Astrocyte (in vitro differentiated cells and primary cell): Measurements from ENCODE around the gene ZEB2. TPM values are rescaled to one million over a fixed set of nuclear protein-coding genes. Genes with fewer than 3 reads are reported as not detected.

ENCODE experiments used
- DNase-seq: peaks from one replicate; pipeline ENCODE4 v3.0.0-alpha.2; 2010; ENCODE audit warnings: low read depth
- FAIRE-seq: peaks from 2 replicates; lab custom pipeline; 2011; peaks lifted over from hg19 to GRCh38; lab: Jason Lieb, UNC
- H2AFZ ChIP-seq: 2 replicates; pipeline ENCODE4 v1.6.0; 2012; ENCODE audit warnings: low read depth, low read length, inconsistent platforms
- H3K27ac ChIP-seq: 2 replicates; pipeline ENCODE4 v1.5.1; 2011; ENCODE audit warnings: low read depth, low read length, inconsistent platforms
- H3K27me3 ChIP-seq: 2 replicates; pipeline ENCODE4 v1.6.0; 2011; ENCODE audit warnings: low read length, inconsistent platforms; ENCODE audit not compliant: insufficient read depth
- H3K36me3 ChIP-seq: 2 replicates; pipeline ENCODE4 v1.5.1; 2011; ENCODE audit warnings: low read length, inconsistent platforms; ENCODE audit not compliant: insufficient read depth
- H3K4me1 ChIP-seq: 2 replicates; pipeline ENCODE4 v1.5.1; 2011; ENCODE audit warnings: low read length, inconsistent platforms; ENCODE audit not compliant: insufficient read depth
- H3K4me2 ChIP-seq: 2 replicates; pipeline ENCODE4 v1.6.0; 2012; ENCODE audit warnings: low read length, inconsistent platforms
- H3K4me3 ChIP-seq: 2 replicates; pipeline ENCODE4 v1.5.1; 2011; ENCODE audit warnings: low read depth, mild to moderate bottlenecking, low read length, inconsistent platforms; ENCODE audit not compliant: insufficient read depth
- H3K79me2 ChIP-seq: 2 replicates; pipeline ENCODE4 v1.6.0; 2012; ENCODE audit warnings: mild to moderate bottlenecking, low read length, inconsistent platforms; ENCODE audit not compliant: insufficient read depth
- H3K9ac ChIP-seq: 2 replicates; pipeline ENCODE4 v1.6.0; 2012; ENCODE audit warnings: mild to moderate bottlenecking, low read length, inconsistent platforms
- H3K9me3 ChIP-seq: 2 replicates; pipeline ENCODE4 v1.5.1; 2012; ENCODE audit warnings: low read depth, mild to moderate bottlenecking, low read length, inconsistent platforms; ENCODE audit not compliant: insufficient read depth
- H4K20me1 ChIP-seq: 2 replicates; pipeline ENCODE4 v1.6.0; 2012; ENCODE audit warnings: low read length, inconsistent platforms; ENCODE audit not compliant: insufficient read depth
- H3K27ac Mint-ChIP-seq: one replicate; pipeline ENCODE4 v1.8.0; 2021; ENCODE audit warnings: mild to moderate bottlenecking, mixed read lengths; ENCODE audit not compliant: unreplicated experiment
- H3K27me3 Mint-ChIP-seq: one replicate; pipeline ENCODE4 v1.8.0; 2021; ENCODE audit warnings: low read depth, mixed read lengths; ENCODE audit not compliant: unreplicated experiment
- H3K36me3 Mint-ChIP-seq: one replicate; pipeline ENCODE4 v1.8.0; 2021; ENCODE audit warnings: low read depth, mixed read lengths; ENCODE audit not compliant: unreplicated experiment
- H3K4me1 Mint-ChIP-seq: one replicate; pipeline ENCODE4 v1.8.0; 2021; ENCODE audit warnings: low read depth, mixed read lengths; ENCODE audit not compliant: unreplicated experiment
- H3K4me3 Mint-ChIP-seq: one replicate; pipeline ENCODE4 v1.8.0; 2021; ENCODE audit warnings: mild to moderate bottlenecking, moderate library complexity, mixed read lengths; ENCODE audit not compliant: unreplicated experiment
- H3K9me3 Mint-ChIP-seq: one replicate; pipeline ENCODE4 v1.8.0; 2021; ENCODE audit warnings: mild to moderate bottlenecking, mixed read lengths; ENCODE audit not compliant: unreplicated experiment
- EZH2 ChIP-seq: IDR thresholded peaks from 2 replicates; pipeline ENCODE4 v1.6.1; 2012; ENCODE audit warnings: mild to moderate bottlenecking, low read length, inconsistent platforms; ENCODE audit not compliant: insufficient read depth
- total RNA-seq: library from RNA; stranded (reverse); gene quantifications from 2 replicates; pipeline ENCODE4 v1.2.1, GENCODE V29; 2021
- TF ChIP-seq, protein P1 (sequence below): IDR thresholded peaks from 2 replicates; pipeline ENCODE4 v1.5.1; 2011; ENCODE audit warnings: low read depth, mild to moderate bottlenecking, inconsistent platforms, low read length, moderate library complexity; ENCODE audit not compliant: insufficient read depth

ZEB2 gene
- total RNA-seq, 1 donor from 2014 or later = 84.9 TPM

DNA sequence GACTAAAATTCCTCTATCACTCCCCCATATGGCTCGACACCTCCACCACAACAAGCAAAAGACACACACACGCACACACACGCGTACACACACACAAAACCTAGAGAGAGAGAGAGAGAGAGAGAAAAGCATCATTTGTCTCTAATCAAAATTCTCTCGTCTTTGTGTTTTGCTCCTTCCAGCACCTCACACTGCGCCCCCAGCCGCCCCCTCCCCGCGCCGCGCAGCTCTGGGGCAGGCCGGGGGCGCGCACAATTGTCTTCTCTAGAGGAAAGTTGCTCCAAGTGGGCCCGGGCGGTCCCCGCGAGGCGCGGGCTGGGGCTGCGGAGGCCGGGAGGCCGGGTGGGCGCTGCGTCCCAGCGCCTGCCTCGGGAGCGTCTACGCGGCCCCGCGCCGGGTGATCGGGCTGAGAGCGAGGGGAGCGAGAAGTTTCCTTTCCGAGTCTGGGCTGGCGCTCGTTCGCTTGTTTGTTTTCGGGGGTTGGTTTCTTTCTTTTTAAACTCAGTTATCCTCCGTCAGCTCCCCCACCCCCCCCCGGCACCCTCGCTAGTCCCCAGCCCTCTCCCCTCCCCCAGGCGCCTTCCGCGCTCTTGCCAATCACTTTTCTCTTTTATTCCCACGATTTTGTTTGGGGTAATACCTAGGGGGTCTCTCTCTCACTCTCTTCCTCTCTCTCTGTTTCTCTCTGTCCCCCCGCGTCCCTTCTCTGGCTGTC is 4.1 kb downstream of the ZEB2 start:
- H2AFZ ChIP-seq = peak overlapping the region; percentile 8
- H3K4me2 ChIP-seq = peak overlapping the region; percentile 98
- FAIRE-seq = no peak
- Mint-ChIP-seq H3K36me3 (peaks cover 4% of the 10 kb centered on the region), H3K4me1 (peaks cover 39% of the 10 kb centered on the region), H3K27ac (peak overlapping the region; percentile 96), H3K4me3 (peak overlapping the region; percentile 94), H3K9me3 (peaks cover 2% of the 10 kb centered on the region), H3K27me3 (no peaks in the 10 kb centered on the region)
- peaks cover 9% of the 10 kb centered on the region for H3K27me3 ChIP-seq
- no peak for TF ChIP-seq EZH2
- H4K20me1 ChIP-seq = peaks cover 19% of the 10 kb centered on the region
- H3K4me1 ChIP-seq = peaks cover 54% of the 10 kb centered on the region
- H3K79me2 ChIP-seq = peaks cover 62% of the 10 kb centered on the region
- H3K9ac ChIP-seq = peak overlapping the region; percentile 98
- H3K9me3 ChIP-seq = no peaks in the 10 kb centered on the region
- H3K4me3 ChIP-seq = peak overlapping the region; percentile 73
- no peaks in the 10 kb centered on the region for H3K36me3 ChIP-seq
- H3K27ac ChIP-seq = peak overlapping the region; percentile 99
- peak; percentile 73 for DNase-seq

DNA sequence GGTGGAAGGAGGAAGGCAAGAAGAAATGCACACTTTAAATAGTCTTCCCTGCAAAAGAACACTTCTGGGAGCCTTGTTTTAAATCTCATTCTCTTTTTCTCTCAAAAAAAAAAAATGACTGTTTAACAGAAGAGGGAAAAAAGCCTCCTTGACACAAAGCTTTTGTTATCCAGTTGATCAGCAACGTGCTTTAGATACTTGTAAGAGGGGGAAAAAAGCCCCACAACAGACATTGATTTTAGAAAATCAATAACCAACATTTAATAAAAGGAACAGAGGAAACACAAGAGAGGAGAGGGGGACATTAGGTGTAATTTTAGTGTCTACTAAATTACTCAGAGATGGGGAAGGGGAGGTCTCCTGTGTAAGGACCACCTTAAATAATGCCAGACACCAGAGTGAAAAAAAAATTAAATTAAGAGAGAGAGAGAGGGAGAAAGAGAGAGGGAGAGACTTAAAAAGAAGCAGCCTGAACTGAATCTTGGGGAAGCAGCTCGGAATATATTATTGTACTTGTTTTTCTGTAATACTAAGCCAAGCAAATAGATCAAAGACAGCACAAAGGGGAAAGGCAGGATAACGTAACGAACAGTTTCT is 4.7 kb downstream of the ZEB2 start:
- peak overlapping the region; percentile 94 for H3K27ac Mint-ChIP-seq
- Histone ChIP-seq H3K4me3 (peak overlapping the region; percentile 73), H4K20me1 (peaks cover 19% of the 10 kb centered on the region), H3K9me3 (no peaks in the 10 kb centered on the region), H3K27ac (peak overlapping the region; percentile 99), H3K27me3 (peaks cover 9% of the 10 kb centered on the region), H3K9ac (peak overlapping the region; percentile 98), H3K36me3 (no peaks in the 10 kb centered on the region), H3K4me2 (peak overlapping the region; percentile 98), H3K79me2 (peaks cover 68% of the 10 kb centered on the region), H2AFZ (no peak overlapping the region), H3K4me1 (peaks cover 60% of the 10 kb centered on the region)
- TF ChIP-seq EZH2 = no peak
- TF ChIP-seq, protein P1, sequence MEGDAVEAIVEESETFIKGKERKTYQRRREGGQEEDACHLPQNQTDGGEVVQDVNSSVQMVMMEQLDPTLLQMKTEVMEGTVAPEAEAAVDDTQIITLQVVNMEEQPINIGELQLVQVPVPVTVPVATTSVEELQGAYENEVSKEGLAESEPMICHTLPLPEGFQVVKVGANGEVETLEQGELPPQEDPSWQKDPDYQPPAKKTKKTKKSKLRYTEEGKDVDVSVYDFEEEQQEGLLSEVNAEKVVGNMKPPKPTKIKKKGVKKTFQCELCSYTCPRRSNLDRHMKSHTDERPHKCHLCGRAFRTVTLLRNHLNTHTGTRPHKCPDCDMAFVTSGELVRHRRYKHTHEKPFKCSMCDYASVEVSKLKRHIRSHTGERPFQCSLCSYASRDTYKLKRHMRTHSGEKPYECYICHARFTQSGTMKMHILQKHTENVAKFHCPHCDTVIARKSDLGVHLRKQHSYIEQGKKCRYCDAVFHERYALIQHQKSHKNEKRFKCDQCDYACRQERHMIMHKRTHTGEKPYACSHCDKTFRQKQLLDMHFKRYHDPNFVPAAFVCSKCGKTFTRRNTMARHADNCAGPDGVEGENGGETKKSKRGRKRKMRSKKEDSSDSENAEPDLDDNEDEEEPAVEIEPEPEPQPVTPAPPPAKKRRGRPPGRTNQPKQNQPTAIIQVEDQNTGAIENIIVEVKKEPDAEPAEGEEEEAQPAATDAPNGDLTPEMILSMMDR = no peak
- H3K36me3 Mint-ChIP-seq = peaks cover 4% of the 10 kb centered on the region
- FAIRE-seq = no peak
- DNase-seq = no peak
- no peaks in the 10 kb centered on the region for H3K27me3 Mint-ChIP-seq
- peaks cover 2% of the 10 kb centered on the region for H3K9me3 Mint-ChIP-seq
- peak overlapping the region; percentile 93 for H3K4me3 Mint-ChIP-seq
- H3K4me1 Mint-ChIP-seq = peaks cover 45% of the 10 kb centered on the region

DNA sequence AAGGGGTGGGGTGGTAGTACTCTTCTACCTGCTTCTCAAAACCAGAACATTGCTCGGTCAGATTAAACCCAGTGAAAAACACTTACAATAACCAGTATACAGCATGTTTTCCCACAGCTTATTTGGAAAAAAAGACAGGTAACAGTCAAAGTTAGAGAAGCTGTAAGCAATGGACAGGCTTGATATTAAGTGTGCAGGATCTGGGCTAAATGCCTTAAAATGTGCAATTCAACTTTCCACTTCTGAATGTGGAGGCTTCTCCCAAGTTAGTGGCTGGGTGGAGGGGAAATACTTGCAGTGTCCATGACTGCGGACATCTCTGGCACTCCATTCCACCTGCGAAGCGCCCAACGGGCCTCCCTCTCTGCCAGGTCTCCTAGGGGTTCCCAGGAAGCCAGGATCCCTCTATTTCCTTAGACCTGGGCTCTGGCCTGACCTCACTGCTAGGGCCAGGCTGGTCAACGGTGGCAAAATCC is 5.3 kb downstream of the ZEB2 start:
- H3K36me3 ChIP-seq = no peaks in the 10 kb centered on the region
- peaks cover 57% of the 10 kb centered on the region for H3K4me1 ChIP-seq
- H3K9ac ChIP-seq = peak overlapping the region; percentile 98
- peak overlapping the region; percentile 94 for H3K27ac Mint-ChIP-seq
- peak overlapping the region; percentile 73 for H3K4me3 ChIP-seq
- H3K4me3 Mint-ChIP-seq = peak overlapping the region; percentile 93
- peak overlapping the region; percentile 98 for H3K4me2 ChIP-seq
- H2AFZ ChIP-seq = no peak overlapping the region
- peak overlapping the region; percentile 99 for H3K27ac ChIP-seq
- peaks cover 4% of the 10 kb centered on the region for H3K27me3 ChIP-seq
- peaks cover 4% of the 10 kb centered on the region for H3K36me3 Mint-ChIP-seq
- FAIRE-seq (no peak), DNase-seq (no peak)
- peaks cover 19% of the 10 kb centered on the region for H4K20me1 ChIP-seq
- H3K9me3 Mint-ChIP-seq = peaks cover 2% of the 10 kb centered on the region
- H3K27me3 Mint-ChIP-seq = no peaks in the 10 kb centered on the region
- TF ChIP-seq, protein P1 = no peak
- no peak for TF ChIP-seq EZH2
- no peaks in the 10 kb centered on the region for H3K9me3 ChIP-seq
- peaks cover 73% of the 10 kb centered on the region for H3K79me2 ChIP-seq
- H3K4me1 Mint-ChIP-seq = peaks cover 48% of the 10 kb centered on the region
